COLO829 (cell line): ENCODE measurements around the gene ELOVL3.
"Not testable (repeated sequence)": the region's sequence is repeated elsewhere in the genome, so short reads cannot be mapped to it uniquely, and the experiment has no call there.

ENCODE experiments used
- DNase-seq: peaks from one replicate; pipeline ENCODE4 v3.0.0; 2012; ENCODE audit warnings: low spot score

Gene ELOVL3

DNA sequence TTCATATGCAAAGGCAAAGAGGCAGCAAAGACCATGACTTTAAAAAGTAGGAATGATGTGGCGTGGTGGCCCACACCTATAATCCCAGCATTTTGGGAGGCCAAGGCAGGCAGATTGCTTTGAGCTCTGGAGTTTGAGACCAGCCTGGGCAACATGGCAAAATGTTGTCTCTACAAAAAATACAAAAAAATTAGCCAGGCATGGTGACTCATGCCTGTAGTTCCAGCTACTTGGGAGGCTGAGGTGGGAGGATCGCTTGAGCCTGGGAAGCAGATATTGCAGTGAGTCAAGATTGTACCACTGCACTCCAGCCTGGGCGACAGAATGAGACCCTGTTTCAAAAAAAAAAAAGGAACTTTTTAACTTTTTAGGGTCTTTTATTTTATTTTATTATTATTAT, 26.4 kb downstream of the ELOVL3 start:
- DNase-seq: not testable (repeated sequence)

DNA sequence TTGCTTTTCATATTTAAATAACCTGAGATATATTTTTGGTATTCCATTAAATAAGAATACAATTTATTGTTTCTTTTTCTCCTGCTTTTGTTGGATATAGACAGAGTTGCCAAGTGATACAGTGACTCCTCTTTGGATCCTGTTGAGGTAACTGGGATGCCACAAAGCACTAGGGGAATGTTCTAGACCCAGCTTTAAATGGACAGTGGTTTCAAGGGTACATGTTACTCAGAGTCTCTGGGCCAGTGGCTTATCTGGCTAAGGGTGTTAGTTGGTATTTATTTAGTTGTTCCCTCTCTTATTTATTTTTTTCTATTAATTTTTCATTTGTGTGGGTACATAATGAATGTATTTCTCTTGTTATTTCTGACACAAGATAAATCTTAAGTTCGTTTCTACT, 28.3 kb downstream of the ELOVL3 start:
- DNase-seq: no peak

DNA sequence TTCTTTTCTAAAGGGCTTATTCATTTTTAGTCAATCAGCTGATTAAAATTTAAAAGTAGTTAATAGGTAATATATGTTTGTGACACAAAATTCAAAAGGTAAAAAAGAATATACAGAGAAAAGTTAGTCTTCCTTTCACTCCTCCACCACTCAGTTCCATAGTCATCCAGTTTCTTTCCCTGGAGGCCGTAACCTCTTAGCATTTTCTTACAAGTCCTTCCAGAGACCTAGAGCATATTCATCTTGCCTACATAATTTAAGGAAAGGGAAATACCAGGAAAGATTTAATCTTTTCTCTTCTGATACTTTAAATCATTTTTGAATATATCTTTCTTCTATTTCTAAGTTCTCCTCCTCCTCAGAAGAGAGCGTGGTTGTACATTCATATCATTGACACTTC, 29.3 kb downstream of the ELOVL3 start:
- no peak for DNase-seq

DNA sequence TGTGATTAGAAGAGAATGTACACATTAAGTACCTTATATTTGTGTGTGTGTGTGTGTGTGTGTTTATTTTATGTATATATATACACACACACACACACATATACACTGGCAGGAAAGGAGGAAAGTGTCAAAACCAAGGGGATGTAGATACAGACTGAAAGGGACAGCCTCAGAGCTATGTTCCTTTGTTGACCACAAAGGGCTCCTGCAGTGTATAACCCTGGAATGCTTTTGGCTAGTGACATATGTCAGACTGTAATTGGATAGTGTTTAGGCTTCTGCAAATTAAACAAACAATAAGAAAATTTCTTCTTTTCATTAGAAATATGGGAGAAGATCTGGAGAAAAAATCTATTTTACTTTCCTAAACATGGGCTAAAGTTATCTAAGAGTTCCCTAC, 35.1 kb downstream of the ELOVL3 start:
- DNase-seq: no peak

DNA sequence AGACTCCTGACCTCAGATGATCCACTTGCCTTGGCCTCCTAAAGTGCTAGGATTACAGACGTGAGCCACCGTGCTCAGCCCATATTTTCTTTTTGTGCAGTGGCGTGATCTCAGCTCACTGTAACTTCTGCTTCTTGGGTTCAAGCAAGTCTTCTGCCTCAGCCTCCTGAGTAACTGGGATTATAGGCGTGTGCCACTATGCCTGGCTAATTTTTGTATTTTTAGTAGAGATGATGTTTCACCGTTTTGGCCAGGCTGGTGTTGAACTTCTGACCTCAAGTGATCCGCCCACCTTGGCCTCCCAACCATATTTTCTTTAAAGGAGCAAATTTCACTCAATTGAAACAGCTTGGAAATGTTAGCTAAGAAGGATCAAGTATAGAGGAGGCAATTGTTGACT, 35.7 kb downstream of the ELOVL3 start:
- DNase-seq: no peak

DNA sequence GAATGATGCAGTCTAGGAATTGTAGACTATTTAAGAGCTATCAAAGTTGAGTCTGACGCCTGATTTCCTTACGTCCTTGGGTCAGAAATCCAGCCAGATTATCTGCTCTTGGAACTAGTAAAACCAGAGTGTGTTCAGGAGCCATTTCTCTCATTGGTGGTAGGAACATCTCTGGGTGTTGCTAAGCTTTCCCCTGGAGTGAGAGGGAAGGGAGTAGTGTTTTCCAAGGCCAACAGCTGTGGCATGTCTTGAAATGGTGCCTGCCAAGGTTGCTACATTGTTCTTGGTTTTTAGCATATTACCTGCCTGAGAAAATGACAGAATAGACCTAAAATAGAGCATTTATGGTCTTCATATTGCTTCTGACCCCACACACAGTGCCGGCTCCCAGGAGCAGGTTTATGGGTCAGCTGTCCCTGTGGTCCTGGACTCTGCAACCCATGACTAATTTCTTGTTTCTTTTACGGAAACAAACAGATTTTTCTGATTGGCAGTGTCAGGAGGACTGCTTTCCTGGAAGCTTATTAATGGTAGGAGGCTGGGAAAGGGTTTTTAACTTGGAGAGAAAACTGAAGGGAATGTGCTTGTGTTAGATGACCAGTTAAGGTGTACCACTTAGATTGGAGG, 36.8 kb downstream of the ELOVL3 start:
- no peak for DNase-seq

DNA sequence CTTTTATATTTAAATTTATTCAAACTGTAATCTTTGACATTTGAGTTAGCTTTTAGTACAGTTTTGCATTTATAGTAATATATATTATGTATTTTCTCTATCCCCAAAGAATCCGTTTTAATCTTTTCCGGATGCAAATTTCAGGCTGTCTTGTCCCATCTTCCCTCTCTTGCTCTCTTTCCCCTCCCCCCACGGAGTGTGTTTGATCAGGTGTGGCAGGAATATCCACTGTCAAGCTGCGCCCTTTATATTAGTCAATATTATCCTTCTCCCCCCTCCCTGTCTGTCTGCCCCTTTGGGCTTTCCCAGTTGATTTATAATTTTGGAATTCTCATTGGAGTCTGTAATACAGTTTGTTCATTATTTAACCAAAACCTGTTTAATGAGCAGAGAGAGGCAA, 38.3 kb downstream of the ELOVL3 start:
- DNase-seq: no peak

DNA sequence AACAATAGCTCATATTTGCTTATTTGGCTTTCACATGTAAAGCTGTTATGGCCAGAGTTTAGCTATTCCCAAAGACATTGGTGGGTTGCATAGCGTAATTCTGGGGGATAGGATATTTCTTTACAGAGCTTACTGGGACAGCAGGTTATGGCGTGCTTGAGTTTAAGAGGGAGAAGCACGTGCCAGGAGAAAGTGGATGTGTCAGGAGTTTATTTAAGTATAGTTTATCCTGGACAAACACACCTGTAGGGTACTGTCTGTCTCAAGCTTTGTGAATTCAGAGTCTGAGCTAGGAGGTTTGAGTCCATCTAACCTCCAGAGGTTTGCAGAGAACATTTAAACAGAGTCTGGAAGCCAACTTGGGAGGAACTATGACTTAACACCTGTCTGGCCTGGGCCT, 40.6 kb downstream of the ELOVL3 start:
- DNase-seq: no peak

DNA sequence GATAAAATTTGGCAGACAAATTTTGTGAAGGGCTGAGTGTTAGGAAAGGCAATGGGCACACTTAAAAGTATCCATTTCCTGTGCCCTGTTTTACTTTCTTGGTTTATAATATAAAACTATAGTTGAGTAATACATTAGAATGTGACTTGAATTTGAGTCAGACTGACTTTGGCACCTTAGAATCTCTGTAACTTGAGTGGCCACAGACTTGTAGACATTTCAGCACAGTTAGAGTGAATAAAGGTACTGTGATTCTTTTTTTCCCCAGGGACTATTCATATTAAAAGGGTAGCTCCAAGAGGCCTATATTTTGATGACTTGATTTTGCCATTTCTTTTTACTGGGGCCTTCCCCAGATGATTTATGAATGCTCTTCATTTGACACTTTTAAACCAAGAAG, 41.6 kb downstream of the ELOVL3 start:
- no peak for DNase-seq

DNA sequence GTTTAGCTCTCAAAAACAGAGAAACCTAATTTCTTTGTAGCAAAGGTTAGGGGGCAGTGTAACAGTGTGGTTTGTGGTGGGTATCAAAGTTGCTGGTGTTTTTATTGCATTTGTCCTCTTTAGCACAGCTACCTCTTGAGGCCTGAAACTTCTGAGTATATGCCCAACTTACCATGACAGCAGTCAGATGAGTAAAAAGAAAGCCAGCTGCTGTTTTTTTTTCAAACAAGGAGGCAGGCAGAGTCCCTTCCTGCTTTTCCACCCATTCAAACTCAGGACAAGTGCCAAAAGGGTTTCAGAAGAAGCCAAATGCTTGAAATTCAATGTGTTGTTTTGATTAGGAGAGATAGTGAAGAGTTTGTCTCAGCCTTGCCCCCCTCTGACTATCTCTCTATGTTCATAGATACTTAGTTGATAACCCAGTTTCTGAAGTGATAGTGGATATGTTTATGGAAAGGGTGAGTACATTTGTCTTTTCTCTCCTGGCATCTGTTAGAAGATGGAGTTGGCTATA, 42.3 kb downstream of the ELOVL3 start:
- no peak for DNase-seq

DNA sequence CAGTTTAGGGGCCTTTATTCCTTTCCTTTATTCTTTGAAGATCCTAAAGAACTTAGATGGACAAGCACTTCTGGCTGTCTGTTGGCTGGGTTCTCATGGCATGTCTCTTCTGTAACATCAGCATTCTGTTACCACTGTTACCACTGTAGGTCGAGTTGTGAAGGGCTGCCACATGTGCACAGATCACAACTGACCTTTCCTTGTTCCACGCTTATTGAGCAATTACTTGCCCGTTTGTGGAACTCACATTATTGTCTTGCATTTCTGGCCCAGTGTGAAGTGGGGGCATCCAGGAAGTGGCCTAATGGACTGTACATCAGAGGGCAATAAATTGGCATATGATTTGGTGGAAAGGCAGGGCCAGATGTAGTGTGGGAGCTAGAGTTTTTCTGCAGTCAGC, 42.9 kb downstream of the ELOVL3 start:
- DNase-seq: no peak

DNA sequence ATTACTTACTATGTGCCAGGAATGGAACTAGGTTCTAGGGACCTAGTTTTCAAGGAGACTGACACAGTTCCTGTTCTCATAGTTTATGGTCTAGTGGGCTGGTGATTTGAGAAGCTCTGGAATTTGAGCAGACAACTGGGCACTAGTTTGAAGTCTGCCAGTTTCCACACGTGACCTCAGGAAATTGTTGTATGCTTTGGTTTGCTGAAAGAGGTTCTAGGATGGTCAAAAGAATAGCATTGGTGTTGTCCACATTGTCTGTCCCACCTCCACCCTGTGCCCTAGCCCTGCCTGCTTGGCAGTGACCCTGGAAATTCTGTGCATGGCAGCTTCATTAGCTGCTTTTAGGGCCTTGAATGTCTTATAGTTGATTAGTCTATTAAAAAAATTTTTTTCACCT, 48.0 kb downstream of the ELOVL3 start:
- DNase-seq: no peak

DNA sequence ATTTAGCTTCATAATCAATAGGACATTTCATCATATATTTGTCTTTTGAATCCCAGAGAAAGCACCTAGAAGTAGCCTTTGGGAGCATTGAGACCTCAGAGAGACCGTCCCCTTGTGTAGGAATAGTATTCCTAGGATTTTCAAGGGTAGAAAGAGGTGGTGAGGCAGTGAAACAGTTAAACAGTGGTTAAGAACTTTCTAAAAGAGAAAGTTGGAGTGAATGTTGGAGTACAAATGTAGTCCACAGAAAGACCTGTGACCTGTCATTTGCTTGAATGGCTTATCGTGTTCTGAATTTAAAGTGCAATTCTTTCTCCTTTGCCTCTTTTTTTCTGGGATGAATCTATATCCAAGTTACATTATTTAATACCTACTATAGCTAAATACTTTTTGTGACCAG, 49.2 kb downstream of the ELOVL3 start:
- no peak for DNase-seq

DNA sequence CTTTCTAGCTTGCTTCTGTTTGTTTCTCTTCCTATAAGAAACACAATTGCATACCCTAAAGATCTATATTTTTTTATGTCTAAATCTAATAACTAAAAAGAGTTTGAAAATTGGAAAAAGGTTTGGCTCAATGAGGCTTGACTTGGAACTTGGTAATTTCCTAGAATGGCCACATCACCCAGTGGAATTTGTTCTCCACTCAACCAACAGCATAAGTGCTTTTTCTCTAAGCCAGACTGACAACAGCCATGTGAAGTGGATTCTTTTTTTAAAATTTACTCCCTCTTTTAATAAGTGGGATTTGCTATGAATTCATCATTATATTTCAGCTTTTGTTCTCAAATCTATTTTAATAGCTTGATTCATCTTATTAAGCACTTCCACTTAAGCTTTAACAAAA, 53.0 kb downstream of the ELOVL3 start:
- DNase-seq: no peak
